ENCODE results near the gene TBC1D9. TPM values are rescaled to one million over a fixed set of nuclear protein-coding genes. Genes with fewer than 3 reads are reported as not detected.

TBC1D9 gene
- total RNA-seq, 2 donors from 2014 or later: 28.6 to 34.2 TPM

- no peak overlapping the region for H3K4me3 ChIP-seq
- H3K4me1 ChIP-seq (replicated peaks): no peaks in the 10 kb centered on the region
- DNase-seq (ENCODE audit: low spot score): no peak
- 48% methylated on average over 6 of the region's 6 CpGs for WGBS
- H3K27ac ChIP-seq: no peak overlapping the region
- no peaks in the 10 kb centered on the region for H3K27me3 ChIP-seq (replicated peaks; ENCODE audit: insufficient read depth)
- H3K36me3 ChIP-seq: no peaks in the 10 kb centered on the region
- intact Hi-C loops (cut with DNase I): loop anchor here (10.0 kb wide), 1 partner anchor 475 kb away; the partner anchor contains the start of gene RNF150
- TF ChIP-seq POLR2AphosphoS5 (IDR thresholded peaks at IDR 0.05): no peak
- no peak for TF ChIP-seq CTCF (IDR thresholded peaks at IDR 0.05)
- no peak for TF ChIP-seq POLR2A (IDR thresholded peaks at IDR 0.05)
- no peaks in the 10 kb centered on the region for H3K9me3 ChIP-seq
Measured at GRCh38 chr4:140659943-140660700, 96.1 kb downstream of the TBC1D9 start.

GRCh38 chr4:140654495-140654814 lies 101.7 kb downstream of the TBC1D9 start:
- TF ChIP-seq POLR2AphosphoS5 (IDR thresholded peaks at IDR 0.05): no peak
- TF ChIP-seq CTCF (IDR thresholded peaks at IDR 0.05): no peak
- no peak for TF ChIP-seq POLR2A (IDR thresholded peaks at IDR 0.05)
- DNase-seq (ENCODE audit: low spot score): no peak
- peaks cover 3% of the 10 kb centered on the region for H3K4me1 ChIP-seq (replicated peaks)
- no peaks in the 10 kb centered on the region for H3K36me3 ChIP-seq
- H3K9me3 ChIP-seq: no peaks in the 10 kb centered on the region
- H3K27me3 ChIP-seq (replicated peaks; ENCODE audit: insufficient read depth): no peaks in the 10 kb centered on the region
- H3K4me3 ChIP-seq: no peak overlapping the region
- WGBS: 97% methylated on average over 1 of the region's 1 CpG
- intact Hi-C loops (cut with DNase I): loop anchor here (10.0 kb wide), 1 partner anchor 480 kb away; the partner anchor contains the start of gene RNF150
- H3K27ac ChIP-seq: no peak overlapping the region

- peaks cover 3% of the 10 kb centered on the region for H3K4me1 ChIP-seq (replicated peaks)
- no peak overlapping the region for H3K27ac ChIP-seq
- H3K27me3 ChIP-seq (replicated peaks; ENCODE audit: insufficient read depth): no peaks in the 10 kb centered on the region
- no peak for DNase-seq (ENCODE audit: low spot score)
- intact Hi-C loops (cut with DNase I): loop anchor here (10.0 kb wide), 1 partner anchor 481 kb away; the partner anchor contains the start of gene RNF150
- H3K36me3 ChIP-seq: no peaks in the 10 kb centered on the region
- TF ChIP-seq CTCF (IDR thresholded peaks at IDR 0.05): no peak
- WGBS: 45% methylated on average over 8 of the region's 8 CpGs
- H3K4me3 ChIP-seq: no peak overlapping the region
- H3K9me3 ChIP-seq: no peaks in the 10 kb centered on the region
Measured at GRCh38 chr4:140653718-140654494, 102.3 kb downstream of the TBC1D9 start.

GRCh38 chr4:140652601-140653000 lies 103.6 kb downstream of the TBC1D9 start:
- Histone ChIP-seq H3K4me3 (no peak overlapping the region), H3K4me1 (replicated peaks) (peaks cover 3% of the 10 kb centered on the region), H3K27ac (no peak overlapping the region), H3K36me3 (no peaks in the 10 kb centered on the region), H3K27me3 (replicated peaks; ENCODE audit: insufficient read depth) (no peaks in the 10 kb centered on the region), H3K9me3 (no peaks in the 10 kb centered on the region)
- DNase-seq (ENCODE audit: low spot score): no peak
- TF ChIP-seq POLR2AphosphoS5 (IDR thresholded peaks at IDR 0.05): no peak
- no peak for TF ChIP-seq POLR2A (IDR thresholded peaks at IDR 0.05)
- TF ChIP-seq CTCF (IDR thresholded peaks at IDR 0.05): no peak
- intact Hi-C loops (cut with DNase I): loop anchor here (10.0 kb wide), 1 partner anchor 482 kb away; the partner anchor contains the start of gene RNF150
- WGBS: 92% methylated on average over 2 of the region's 2 CpGs

All from prostate gland (tissue), 2 donors.